ENCODE measurements around the gene PEAK1.

Gene PEAK1

GRCh38 chr15:77118882-77119321 lies 301.0 kb downstream of the PEAK1 start:
- Histone ChIP-seq H3K27ac (no peak overlapping the region), H3K4me3 (no peak overlapping the region)
- no peak for DNase-seq (ENCODE audit: low spot score)
- TF ChIP-seq CTCF (IDR thresholded peaks at IDR 0.05) = peak; percentile 48

GRCh38 chr15:77115179-77115578 lies 304.7 kb downstream of the PEAK1 start:
- TF ChIP-seq CTCF (IDR thresholded peaks at IDR 0.05) = no peak

GRCh38 chr15:77112838-77113504 lies 306.9 kb downstream of the PEAK1 start:
- TF ChIP-seq CTCF (IDR thresholded peaks at IDR 0.05) = no peak
- Histone ChIP-seq H3K27ac (no peak overlapping the region), H3K4me3 (no peak overlapping the region)
- DNase-seq (ENCODE audit: low spot score) = no peak

More at GRCh38 chr15:77115179-77115578, 304.7 kb downstream of the PEAK1 start:
- Histone ChIP-seq H3K27ac (no peak overlapping the region), H3K4me3 (no peak overlapping the region)
- no peak for DNase-seq (ENCODE audit: low spot score)

GRCh38 chr15:77111789-77112188 lies 308.1 kb downstream of the PEAK1 start:
- no peak for TF ChIP-seq CTCF (IDR thresholded peaks at IDR 0.05)
- no peak for DNase-seq (ENCODE audit: low spot score)
- Histone ChIP-seq H3K27ac (no peak overlapping the region), H3K4me3 (no peak overlapping the region)

- DNase-seq (ENCODE audit: low spot score) = no peak
- peak overlapping the region in 1 of 2 donors; percentile 49 for H3K27ac ChIP-seq
- H3K4me3 ChIP-seq = no peak overlapping the region
- no peak for TF ChIP-seq CTCF (IDR thresholded peaks at IDR 0.05)
Measured at GRCh38 chr15:77107531-77108355, 312.2 kb downstream of the PEAK1 start.

GRCh38 chr15:77107068-77107467 lies 312.8 kb downstream of the PEAK1 start:
- no peak for DNase-seq (ENCODE audit: low spot score)
- peak overlapping the region; percentile 37 to 49 for H3K27ac ChIP-seq
- H3K4me3 ChIP-seq = no peak overlapping the region
- no peak for TF ChIP-seq CTCF (IDR thresholded peaks at IDR 0.05)

Data from coronary artery (tissue), 2 donors.